Activated CD4-positive, CD25-positive, alpha-beta regulatory T cell treated with anti-CD3 and anti-CD28 coated beads, Interleukin-2, amount 50 U/mL, for 72 hours (primary cell): ENCODE measurements around the gene DNAJC15.
"Not testable (repeated sequence)": the region's sequence is repeated elsewhere in the genome, so short reads cannot be mapped to it uniquely, and the experiment has no call there.

Experiments
- DNase-seq: peaks from one replicate; pipeline ENCODE4 v3.0.0; 2021

Gene DNAJC15

GRCh38 chr13:43046259-43046658, 22.9 kb downstream of the DNAJC15 start:
- DNase-seq: no peak

DNA sequence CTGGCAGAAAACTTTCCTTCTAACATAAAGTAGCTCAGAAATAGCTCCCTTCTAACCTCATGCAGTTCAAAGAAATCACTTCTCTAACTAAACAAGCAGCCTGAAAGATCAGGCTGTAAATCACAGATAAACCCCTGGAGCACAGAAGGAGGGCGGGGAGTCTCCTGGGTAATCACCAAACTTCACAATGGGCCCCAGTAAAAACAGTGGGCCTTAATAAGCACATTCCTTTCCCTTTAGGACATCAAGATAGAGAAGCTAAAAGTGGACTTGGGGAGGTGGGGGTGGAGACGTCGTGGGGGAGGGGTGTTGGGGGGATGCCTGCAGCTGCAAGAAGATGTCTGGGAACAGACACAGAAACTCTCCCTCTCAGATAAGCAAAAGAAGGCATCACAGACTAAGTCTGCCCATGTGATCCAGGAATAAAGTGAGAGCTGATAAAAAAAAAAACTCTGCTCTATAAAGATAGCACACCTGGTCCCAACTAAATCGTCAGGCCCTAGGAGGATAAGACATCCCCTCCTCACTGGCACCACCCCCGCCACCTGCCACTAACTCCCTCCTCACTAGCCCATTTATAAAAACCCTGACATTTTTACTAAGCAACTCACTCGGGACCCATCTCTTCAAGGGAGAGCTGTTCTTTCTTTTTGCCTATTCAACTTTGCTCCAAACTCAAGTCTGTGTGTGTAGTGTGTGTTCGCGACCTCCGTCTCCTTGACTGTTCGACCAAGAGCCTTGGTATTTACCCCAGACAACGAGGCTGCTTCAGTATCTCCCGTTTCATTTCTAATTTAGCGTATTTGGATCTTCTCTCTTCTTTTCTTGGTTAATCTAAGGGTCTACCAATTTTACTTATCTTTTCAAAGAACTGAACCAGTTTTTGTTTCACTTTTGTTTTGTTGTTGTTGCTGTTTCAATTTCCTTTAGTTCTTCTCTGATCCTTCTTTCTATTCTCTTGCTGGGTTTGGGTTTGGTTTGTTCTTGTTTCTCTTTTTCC, 31.7 kb downstream of the DNAJC15 start:
- no peak for DNase-seq

DNA sequence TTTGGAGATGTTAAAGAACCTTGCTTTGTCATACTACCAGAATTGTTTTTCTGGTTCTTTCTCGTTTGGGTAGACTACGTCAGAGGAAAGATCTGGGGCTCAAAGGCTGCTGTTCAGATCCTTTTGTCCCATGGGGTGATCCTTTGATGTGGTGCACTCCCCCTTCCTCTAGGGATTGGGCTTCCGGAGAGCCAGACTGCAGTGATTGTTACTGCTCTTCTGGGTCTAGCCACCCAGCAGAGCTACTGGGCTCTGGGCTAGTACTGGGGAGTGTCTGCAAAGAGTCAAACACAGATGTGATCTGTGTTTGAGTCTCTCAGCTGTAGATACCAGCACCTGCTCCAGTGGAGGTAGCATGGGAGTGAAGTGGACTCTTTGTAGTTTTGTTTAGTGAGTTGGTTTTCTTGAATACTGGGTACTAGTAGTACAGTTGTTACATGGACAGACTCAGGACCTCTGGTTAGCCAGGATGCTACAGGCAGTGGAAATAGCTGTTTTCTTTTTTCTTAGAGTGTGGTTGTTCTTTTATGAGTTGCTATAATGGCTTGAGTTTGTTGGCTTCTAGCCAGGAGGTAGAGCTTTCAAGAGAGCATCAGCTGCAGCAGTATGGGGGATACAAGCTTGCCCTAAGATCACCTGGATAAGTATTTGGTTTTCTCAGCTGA, 34.4 kb downstream of the DNAJC15 start:
- no peak for DNase-seq

- no peak for DNase-seq
These were observed 34.9 kb downstream of the DNAJC15 start for GRCh38 chr13:43058318-43058674.

GRCh38 chr13:43058831-43059230, 35.4 kb downstream of the DNAJC15 start:
- DNase-seq: no peak

DNA sequence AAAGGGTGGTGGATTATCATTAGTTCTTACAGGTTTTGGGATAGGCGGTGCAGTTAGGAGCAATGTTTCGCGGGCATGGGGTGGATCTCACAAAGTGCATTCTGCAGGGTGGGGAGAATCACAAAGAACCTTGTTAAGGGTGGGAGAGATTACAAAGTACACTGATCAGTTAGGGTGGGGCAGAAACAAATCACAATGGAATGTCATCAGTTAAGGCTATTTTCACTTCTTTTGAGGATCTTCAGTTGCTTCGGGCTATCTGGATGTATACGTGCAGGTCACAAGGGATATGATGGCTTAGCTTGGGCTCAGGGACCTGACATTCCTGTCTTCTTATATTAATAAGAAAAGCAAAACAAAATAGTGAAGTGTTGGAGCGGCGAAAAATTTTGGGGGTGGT, 36.4 kb downstream of the DNAJC15 start:
- not testable (repeated sequence) for DNase-seq

GRCh38 chr13:43060806-43061205, 37.4 kb downstream of the DNAJC15 start:
- DNase-seq: not testable (repeated sequence)

DNA sequence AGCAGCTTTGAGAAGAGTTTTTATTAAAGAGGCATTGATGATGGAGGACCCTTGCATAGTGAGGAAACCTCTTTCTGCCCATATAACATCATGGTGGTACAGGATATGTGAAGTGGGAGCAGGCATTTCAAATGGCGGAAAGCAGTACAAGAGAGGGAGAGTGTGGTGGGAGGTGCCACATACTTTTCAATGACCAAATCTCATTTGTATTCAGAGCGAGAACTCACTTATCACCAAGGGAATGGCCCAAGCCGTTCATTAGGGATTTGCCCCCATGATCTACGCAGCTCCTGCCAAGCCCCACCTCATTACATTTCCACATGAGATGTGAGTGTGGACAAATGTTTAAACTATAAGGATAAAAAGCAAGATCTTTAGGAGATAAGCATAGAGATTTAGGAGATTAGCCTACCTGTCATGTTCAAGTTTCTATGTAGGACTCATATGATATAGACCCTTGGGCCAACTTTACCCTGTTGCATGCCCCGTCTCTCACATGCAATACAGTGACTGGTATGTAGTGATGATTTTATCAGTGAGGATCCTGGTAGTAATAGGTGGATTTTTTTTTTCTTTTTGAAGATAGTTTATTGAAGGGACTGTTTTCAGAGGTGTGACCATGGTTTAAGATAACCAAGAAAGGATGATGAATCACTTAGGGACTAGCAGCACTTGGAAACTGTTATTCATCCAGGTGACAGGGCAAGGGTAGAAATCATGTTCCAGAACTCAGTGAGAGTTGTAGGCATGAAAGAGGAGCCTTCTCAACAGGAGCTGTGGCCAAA, 38.3 kb downstream of the DNAJC15 start:
- DNase-seq: no peak

GRCh38 chr13:43071824-43072223, 48.4 kb downstream of the DNAJC15 start:
- no peak for DNase-seq

DNA sequence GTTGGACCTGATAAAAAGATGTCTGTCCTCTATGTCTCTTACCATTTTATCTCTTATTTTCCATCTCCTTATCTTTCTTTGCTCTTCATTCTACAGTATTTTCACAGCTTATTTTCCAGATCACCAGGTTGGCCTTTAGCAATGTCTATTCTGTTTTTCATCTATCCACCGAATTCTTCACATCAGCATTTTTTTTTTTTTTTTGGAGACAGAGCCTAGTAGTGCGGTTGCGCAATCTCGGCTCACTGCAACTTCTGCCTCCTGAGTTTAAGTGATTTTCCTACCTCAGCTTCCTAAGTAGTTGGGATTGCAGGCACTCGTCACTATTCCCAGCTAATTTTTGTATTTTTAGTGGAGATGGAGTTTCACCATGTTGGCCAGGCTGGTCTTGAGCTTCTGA, 49.0 kb downstream of the DNAJC15 start:
- DNase-seq: no peak

DNA sequence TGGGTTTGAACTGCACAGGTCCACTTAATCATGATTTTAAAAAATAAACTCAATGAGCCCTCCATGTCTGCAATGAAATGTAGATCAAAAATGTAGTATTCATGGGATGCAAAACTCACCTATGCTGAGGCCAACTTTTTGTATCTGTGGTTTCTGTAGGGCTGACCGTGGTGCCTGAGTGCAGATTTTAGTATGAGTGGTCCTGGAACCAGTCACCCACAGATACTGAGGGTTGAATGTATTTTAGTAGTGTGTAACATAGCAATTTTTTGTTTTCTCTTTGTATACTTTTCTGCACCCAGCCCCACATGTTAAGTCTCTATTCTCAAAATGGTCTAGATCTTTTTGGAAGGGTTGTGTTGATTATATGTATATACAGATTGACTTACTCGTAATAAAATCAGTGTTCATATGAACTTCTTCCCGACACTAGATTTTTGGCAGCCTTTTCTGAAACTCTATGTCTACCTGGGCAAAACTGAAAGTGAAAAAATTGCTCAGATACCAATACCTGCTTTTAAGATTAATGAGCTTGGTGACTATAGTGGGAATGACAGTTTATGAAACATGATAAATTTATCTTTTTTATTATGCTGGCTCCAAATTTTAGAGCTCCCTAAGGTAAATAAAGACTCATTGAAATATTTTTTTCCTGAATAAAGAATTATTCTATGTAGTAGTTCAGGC, 51.6 kb downstream of the DNAJC15 start:
- no peak for DNase-seq

DNA sequence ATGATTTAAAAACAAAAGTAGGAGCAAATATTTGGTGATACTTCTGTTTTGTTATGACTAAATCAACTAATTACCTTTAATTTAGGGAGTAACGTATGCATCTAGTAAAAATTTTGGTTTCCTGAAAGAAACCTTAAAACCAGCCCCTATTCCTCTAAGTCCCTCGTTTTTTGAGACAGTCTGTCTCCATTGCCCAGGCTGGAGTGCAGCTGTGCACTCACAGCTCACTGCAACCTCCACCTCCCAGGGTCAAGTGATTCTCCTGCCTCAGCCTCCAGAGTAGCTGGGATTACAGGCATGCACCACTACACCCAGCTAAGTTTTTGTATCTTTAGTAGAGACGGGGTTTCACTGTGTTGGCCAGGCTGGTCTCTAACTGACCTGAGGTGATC, 52.1 kb downstream of the DNAJC15 start:
- not testable (repeated sequence) for DNase-seq

GRCh38 chr13:43077046-43077445, 53.7 kb downstream of the DNAJC15 start:
- DNase-seq: no peak

DNA sequence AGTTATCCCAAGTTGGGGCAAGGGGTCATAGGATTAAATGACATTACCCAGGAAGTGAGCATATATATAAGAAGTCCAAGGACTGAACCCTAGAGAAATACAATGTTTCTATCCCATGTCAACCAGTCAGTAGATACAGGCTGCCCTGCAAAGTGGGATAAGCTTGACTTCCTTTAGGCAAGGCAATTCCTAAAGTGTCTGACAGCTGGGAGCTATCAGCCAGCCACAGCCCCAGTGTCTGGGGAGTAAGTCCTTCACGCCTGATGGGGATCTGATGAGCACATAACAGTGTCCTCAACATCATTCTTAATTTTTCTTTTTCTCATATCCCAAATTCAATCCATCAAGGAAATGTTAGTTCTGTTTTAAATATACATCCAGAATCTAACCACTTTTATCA, 54.1 kb downstream of the DNAJC15 start:
- no peak for DNase-seq

GRCh38 chr13:43077906-43078305, 54.5 kb downstream of the DNAJC15 start:
- DNase-seq: no peak

- no peak for DNase-seq
These were observed 55.0 kb downstream of the DNAJC15 start for GRCh38 chr13:43078399-43078798.

DNA sequence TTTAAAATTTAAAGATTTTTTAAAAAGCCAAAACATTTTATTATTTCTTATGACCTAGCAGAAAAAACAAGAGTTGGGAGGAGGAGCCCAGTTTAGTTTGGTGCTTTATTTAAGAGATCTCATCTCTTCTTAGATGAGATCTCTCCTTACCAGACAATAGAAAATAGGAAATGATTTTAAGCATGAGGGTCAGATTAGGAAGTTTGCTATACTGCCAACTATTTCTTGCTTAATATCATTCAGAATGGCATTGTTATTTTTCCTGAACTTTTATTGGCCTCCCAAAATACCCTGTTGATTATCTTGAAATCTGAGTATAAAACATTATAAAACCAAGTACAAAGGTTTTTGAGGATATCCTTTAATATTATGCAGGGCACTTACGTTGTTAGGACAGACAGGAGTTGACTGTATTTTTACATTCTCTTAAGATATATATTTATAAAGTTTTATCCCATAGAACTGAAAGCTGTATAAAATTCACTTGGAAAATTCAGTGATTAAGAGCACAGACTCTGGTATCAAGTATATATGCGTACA, 56.1 kb downstream of the DNAJC15 start:
- no peak for DNase-seq

GRCh38 chr13:43080199-43080598, 56.8 kb downstream of the DNAJC15 start:
- no peak for DNase-seq

DNA sequence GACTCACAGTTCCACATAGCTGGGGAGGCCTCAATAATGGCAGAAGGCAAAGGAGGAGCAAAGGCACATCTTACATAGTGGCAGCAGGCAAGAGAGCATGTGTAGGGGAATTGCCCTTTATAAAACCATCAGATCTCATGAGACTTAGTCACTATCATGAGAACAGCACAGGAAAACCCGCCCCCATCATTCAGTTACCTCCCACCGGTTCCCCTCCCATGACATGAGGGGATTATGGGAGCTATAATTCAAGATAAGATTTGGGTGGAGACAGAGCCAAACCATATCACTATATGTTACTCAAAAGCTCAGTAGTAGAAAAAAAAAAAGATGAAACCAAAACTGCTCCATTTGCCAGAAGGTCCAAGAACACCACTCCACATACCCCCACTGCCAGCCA, 58.5 kb downstream of the DNAJC15 start:
- DNase-seq: no peak

GRCh38 chr13:43083750-43084149, 60.4 kb downstream of the DNAJC15 start:
- no peak for DNase-seq

DNA sequence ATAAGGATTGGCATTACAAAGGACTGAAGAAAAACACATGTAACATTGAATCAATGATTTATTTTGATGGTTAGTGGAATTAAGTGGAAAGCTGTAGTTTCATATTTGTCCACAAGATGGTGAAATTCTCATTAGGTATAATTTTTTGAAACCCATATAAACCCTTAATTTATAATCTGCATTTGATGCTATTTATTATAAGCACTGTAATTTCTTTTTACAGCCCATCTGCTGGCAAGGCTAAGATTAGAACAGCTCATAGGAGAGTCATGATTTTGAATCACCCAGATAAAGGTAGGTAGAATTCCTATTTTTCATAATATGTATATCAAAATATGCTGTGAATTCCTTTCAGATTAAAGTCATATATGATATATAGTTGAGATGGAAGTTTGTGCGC, 62.2 kb downstream of the DNAJC15 start:
- DNase-seq: no peak

DNA sequence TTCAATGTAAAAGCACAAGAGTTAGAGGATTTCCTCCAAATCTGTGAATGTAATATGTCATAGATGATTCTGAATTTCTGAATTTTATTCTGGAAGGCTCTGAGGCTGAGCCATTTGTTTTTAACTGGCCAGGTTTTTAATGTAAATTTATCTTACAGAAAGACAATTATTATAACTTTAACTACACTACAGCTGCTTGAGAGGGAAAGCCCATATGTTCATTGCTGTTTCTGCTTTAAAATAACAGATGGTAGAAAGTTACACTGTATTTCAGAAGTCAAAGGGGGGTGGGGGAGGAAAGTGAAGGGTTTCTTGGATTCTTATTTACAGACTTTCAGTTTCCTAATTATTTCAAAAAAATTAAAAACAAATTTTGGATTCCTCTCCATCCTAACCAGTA, 62.8 kb downstream of the DNAJC15 start:
- DNase-seq: no peak

DNA sequence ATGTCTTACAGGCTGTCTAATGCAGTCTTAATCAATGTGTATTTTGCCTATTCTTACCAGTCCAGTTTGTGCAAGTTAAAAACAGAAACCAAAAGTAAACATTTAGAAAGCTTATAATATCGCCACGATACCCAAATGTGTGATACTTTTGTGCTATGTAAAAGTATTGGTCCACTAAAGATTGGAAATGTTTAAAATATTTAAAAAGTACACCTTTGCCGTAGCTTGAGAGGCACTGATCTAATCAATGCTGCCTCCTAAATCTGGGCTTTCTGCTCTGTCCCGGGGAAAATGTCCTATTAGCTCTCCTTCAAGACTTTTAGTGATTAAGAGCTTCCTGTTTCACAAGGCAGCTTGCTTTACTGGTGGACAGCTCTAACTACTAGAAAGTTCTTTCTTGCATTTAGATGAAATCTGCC, 64.7 kb downstream of the DNAJC15 start:
- DNase-seq: no peak
